Nucleus accumbens (tissue), 56 donors: ENCODE data around the gene SCNN1A.

Experiments used
- DNase-seq, 56 donors: peaks; one replicate each; lab custom pipeline; 2025; lab: John Stamatoyannopoulos, UW

The SCNN1A gene

DNA sequence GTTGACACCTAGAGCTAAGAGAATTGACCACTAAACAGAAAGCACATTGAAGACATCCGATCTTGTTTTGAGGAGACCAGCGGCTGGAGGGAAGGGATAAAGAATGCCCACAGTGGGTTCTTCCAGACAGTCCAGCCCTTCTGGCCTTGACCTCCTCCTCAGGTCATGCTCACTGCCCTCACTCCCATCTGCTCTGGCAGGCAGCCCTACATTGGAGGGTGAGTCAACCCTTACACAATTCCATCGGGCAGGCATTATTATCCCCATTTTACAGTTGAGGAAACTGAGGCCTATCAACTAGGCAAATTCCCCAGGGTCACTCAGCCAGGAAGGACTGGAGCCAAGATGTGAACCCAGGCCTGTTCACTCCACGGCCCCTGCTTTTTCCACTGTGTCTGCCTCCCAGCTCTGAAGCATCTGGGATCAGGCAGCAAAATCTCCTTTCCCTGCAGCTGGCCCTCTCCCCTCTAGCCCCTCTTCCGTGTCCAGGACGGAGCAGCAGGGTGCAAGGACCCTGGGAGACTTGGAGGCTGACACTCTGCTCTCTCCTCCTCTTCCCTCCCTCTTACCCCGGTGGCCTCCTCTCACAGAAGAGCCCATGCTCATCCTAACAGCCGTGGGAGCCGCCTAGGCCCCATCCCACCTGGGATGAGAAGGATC, 5.3 kb downstream of the SCNN1A start:
- no peak for DNase-seq

DNA sequence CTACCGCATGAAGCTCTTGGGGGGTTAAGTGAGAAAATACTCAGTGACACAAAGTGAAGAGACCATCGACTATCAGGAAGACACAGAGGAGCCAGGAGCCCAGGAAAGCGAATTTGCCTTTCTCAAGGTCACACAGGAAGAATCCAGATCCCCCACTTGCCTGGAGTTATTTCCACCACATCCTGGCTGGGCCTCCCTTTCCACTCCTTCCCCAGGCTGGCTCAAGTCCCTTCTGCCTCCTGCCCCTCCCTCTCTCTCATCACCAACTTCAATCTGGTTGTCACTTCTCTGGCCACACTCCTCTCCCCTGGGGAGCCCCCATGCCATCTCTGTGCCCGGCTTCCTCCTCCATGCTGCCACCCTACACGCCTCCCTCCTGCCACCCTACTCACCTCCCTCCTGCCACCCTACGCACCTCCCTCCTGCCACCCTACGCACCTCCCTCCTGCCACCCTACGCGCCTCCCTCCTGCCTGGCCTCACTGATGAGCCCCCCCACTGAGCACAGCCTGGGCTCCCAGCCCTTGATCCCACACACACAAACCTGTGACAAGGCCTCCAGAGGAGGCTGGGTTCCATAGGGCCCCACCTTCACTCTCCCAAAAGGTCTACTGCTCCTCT, 6.3 kb downstream of the SCNN1A start:
- DNase-seq = no peak

DNA sequence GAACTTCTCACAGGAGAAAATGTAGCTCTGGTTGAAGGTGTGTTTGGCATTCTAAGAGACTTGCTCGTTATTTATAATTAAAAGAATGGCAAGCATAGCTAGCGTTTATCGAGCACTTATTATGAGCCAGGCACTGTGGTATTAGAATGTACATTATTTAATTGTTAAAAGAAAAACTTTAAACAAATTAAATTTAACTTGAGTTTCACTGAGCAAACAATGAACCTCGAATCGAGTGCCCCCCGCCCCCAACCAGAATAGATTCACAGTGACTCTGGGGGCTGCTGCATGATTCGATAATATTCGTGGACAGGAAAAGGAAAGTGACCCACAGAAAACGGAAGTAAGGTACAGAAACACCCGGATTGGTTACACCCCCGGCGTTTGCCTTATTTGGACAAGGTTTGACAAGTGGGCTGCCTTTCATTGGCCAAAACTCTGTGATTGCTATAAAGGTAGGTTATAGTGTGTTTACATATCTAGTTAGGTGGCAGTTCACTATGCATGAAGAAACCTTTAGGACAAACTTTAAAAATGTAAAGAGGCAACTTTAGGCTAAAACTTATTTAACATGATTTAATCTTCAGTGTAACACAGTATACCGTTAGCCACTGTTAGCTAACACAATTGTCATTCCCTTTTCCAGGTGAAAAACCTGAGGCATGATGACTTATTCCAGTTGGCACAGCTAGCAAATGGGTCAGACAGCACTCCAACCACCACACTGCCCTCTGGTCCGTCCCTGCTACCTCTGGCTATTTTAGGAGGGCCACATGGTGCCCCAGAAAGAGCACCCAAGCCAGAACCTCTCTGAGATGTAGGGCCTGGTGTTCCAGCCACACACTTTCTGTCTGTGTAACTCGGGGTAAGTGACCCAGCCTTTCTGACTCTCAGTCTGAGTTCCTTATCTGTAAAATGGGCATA, 7.1 kb downstream of the SCNN1A start:
- DNase-seq = no peak

DNA sequence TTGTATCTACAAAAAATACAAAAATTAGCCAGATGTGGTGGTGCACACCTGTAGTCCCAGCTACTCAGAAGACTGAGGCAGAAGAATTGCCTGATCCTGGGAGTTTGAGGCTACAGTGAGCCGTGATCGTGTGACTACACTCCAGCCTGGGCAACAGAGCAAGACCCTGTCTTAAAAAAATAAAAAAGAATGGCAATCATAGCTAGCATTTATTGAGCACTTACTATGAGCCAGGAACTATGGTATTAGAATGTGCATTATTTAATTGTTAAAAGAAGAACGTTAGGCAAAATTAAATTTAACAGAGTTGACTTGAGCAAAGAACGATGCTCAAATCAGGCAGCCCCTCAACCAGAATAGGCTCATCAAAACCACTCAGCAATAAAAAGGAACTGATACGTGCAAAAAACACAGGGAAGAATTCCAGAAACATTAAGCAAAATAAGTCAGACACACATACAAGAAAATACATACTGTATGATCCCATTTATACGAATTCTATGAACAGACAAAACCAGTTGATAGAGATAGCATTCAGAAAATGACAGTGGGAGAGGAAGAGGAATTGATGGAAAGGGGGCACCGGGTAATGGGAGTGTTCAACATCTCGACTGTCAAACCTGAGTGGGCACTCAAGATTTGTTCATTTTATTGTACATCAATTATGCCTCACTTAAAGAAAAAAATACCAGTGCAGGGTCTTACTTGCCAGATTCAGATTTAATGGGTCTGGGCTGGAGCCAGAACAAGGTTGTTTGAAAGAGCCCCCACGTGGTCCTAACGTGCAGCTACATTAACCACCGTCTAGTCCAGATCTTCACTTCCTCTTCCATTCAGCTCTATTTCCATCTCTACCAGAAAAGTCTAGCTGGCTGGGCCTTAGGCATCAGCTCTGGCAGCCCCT, 8.0 kb downstream of the SCNN1A start:
- DNase-seq = peak in 3 of 56 donors; percentile 13 to 16 (median 14)

DNA sequence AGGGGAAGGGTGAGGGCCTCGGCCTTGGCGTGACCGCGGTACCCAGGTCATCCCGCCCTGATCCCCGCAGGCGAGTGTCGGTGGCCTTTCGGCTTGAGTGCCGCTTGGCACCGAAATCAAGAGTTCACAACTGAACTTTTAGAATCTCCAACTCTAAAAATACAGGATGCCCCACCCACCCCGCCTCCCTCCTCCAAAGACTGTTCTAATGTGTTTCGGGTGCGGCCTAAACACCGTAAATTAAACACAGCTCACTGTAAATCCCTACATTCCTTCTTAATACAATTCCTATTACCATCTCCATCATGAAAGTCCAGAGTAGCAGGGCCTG, 11.4 kb downstream of the SCNN1A start:
- DNase-seq = no peak

DNA sequence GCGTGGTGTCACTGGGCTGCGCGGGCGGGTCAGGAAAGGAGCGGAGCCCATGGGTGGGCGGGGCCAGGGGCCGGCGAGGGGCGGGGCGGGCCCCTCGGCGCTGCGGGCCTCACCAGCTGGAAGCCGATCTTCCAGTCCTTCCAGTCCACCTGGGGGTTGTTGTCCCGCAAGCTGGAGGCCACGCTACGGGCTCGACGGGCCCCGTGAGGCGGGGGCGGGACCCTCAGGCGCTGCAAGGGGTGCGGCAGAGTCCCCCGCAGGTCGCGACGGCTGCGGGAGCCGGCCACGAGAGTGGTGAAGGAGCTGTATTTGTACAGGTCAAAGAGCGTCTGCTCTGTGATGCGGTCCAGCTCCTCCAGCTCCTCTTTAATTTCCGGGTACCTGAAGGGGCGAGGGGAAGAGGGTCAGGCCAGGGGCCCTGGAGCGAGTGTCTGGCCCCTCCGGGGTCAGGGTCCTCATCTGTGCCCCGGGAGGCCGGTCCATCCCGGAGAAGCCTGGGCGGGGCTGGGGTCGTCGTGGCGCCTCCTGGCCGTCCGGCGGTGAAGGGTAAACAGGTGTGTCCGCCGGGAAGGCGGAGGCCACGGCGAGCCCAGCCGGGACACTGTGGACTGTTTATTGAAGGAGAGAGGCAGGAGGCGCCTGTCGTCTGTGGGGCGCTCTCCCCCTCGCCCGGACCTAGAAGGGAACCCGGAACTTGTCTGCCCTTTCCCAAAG, 11.9 kb downstream of the SCNN1A start:
- peak in 6 of 56 donors; percentile 10 to 53 (median 22) for DNase-seq

DNA sequence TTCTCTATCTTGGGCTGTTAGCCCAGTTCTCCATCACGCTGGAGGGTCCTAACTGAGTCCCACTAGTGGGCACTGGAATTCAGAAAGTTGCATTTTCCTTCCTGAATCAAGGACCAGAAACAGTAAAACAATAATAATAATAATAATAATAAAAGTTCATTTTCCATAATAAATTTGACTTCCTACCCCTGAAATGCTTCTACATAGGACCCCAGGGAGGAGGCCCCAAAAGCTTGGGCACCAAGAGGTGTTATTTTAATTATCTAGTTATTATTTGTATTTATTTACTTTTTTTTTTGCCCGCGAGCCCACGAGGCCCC, 12.4 kb downstream of the SCNN1A start:
- no peak for DNase-seq

DNA sequence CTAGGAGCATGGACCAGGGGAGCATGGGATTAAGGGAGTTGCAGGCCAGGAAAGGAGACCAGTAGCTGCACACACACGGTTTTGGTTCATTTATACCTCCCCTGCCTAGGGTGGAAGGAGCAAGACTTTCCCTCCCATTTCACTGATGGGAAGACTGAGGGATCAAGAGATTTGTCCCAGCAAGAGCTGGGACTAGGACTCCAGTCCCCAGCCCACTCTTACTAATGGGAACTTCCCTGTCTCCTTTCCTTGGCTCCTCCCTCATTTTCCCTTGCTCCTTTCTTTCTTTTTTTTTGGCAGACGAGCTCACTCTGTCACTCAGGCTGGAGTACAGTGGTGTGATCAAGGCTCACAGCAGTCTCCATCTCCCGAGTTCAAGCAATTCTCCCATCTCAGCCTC, 13.0 kb downstream of the SCNN1A start:
- DNase-seq = no peak

DNA sequence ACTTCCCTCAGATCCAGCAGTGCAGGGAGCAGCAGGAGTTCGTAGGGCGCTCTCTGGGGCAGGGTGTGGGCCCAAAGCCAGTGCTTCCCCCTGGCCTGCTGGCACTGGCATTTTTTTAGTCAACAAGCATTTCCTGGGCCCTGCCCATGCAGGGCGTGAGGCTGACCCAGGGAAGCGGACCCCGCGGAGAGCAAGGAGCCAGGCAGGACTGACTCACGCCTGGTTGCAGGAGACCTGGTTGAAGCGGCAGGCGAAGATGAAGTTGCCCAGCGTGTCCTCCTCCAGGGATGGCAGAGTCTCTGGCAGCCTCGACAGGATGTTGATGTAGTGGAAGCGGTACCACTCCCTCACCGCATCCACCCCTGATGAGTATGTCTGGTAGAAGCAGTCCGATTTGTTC, 13.5 kb downstream of the SCNN1A start:
- DNase-seq = no peak

DNA sequence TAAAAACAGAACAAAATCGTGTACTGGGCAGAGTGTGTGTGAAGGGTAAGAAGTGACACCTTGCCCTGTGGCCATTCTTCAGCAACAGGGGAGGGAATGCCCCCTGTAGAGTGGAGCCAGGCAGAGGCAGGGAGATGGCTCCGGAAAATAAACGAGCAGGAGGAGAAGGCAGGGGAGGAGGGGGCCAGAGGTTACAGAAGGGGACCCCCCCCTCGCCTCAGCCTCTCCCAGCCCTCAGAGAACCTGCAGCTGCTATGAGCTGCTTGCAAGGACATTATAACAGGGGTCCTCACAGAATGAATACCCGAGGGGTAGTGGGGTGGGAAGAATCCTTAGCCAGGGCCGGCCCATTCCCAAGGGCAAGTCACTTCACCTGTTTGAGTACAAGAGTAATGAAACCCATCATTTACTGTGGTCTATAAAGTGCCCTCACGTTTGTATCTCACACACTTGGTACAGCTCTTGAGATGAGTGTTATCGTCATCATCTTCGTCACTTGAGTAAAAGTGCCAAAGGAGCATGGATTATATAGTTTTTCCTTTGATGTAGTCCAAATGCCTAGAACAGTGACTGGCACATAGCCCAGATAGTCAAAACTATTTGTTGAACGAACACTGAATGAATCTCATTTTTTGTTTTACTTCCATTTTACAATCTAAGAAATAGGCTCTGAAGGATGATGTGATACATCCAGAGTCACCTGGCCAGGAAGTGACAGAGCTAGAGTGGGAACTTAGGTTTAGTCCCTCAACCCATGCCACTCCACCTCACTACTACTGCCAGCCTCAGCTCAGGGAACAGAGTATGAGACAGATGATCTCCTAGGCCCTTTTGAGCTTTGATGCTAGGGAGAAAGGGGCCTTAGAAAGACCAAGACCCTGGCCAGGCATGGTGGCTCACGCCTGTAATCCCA, 14.5 kb downstream of the SCNN1A start:
- no peak for DNase-seq

DNA sequence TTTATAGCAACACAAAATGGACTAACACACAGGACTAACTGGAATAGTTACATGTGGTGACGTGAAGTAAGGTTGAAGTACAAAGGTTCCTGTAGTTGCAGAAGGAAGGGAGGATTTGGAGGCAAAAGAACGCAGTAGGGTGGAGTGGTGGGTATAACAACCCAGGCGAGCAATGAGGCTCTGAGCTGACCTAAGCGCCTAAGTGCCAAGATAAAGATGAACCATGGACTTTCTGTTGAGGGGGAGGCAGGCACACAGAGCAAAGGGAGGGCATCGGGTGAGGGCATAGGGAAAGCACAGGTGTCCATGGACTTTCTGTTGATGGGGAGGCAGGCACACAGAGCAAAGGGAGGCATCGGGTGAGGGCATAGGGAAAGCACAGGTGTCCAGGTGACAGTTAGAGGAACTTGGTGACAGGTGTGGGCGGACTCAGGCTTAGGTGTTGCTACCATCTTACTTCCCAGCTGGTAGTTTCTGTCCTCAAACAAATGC, 15.2 kb downstream of the SCNN1A start:
- no peak for DNase-seq

DNA sequence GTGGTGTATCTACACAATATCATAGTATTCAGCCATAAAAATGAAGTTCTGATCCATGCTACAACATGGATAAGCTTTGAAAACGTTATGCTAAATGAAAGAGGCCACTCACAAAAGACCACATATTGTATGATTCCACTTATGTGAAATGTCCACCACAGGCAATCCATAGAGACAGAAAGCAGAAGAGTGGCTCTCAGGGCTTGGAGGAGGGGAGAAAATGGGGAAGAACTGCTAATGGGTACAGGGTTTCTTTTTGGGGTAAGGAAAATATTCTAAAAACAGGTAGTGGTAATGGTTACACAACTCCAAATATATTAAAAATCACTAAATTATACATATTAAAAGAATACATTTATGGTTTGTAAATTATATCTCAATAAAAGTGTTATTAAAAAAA, 16.5 kb downstream of the SCNN1A start:
- no peak for DNase-seq

DNA sequence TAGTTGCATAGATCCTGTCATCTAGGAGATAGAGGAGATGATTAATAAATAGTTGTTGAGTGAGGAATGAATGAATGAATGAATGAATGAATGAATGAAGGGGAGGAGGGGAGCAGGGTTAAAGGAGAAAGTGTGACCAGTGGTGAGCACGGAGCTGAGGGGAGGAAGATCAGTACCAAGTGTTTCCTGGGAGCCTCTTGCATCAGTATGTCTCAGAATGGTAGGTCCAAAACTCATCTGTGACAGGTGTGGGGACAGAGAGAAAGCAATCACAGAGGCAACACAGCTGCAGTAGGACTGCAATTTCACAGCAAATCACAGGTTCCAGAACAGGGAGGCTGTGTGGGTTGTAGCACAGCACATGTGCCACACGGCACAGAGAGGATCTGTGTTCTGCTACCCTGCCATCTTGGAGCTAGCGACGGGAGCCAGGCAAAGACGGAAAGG, 19.0 kb downstream of the SCNN1A start:
- no peak for DNase-seq

DNA sequence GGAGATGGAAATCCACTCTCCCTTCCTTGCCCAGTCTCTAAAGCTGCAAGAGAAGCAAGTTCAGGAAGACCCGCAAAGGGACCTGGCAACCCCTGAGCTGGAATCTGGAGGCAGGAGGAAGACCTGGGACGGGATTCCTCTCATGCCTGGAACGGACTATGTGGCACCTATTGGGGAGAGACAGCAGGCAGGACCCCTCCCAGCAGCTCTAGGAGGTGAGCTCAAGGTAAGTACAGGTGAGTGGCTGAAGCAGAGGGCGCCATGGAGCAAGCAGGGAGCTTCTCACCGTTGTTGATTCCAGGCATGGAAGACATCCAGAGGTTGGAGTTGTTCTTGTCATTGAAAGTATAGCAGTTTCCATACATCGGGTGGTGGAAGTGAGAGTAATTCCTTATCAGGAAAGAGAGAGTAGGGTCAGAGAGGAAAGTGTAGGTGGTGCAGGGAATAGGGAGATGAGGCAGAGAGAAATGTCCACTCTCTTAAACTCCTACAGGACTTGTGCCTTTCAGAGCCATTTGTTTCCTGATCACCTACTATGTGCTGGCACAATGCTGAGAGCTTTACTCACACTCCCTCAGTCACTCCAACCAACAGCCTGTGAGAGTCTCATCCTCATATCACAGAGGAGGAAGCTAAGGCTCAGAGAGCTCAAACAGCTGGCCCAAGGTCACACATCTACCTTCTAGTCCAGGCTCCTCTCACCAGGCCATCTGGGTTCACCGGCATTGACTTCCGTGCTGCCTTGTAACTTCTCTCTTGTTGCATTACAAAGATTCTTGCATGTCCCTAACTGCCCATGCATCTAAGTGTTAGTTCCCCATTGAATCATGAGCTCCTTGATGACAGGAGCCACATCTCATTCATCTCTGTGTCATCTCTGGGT, 19.6 kb downstream of the SCNN1A start:
- DNase-seq = no peak

DNA sequence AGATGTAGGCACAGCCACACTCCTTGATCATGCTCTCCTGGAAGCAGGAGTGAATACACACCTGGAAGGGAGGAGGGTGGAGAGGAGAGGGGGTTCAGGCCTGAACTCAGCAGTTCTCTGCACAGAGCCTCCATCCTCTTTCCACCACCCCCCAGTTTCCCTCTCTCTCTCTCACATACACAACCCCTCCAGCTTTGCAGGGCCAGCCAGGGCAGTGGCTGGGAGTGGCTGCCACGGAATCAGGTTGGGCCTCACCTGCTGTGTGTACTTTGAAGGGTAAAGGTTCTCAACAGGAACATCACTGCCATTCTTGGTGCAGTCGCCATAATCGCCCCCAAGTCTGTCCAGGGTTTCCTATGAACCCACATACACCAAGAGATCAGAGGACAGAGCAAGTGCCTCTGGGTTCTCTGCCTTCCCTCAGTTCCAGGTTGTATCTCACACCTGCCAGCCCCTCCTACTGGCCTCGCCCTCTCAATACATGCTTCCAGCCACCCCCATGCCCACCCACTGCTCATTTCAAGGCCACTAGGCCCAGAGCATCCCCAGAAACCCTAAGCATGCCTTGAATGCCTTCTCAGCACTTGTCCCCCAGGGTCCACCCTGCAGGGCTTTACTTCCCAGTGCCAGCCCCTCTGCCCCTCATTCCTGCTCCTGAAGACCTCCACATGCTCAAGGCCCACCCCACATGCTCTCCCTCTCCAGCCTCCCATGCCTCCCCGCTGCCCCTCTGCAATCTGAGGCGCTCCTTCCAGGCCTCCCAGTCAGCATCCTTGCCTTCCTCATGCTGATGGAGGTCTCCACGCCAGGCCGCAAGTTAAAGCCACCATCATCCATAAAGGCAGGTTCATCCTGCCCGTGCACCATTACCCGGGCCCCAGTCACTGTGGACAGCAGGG, 20.6 kb downstream of the SCNN1A start:
- DNase-seq = no peak
